ENCODE data around the gene PGM5. TPM values are rescaled to one million over a fixed set of nuclear protein-coding genes. Genes with fewer than 3 reads are reported as not detected.

The PGM5 gene
- total RNA-seq, 2 experiments from 2014 or later = not detected

GRCh38 chr9:68493958-68494577 lies 137.7 kb downstream of the PGM5 start:
- Histone ChIP-seq H3K27ac (ENCODE audit: low read depth, low read length, poor library complexity, severe bottlenecking) (no peak overlapping the region), H3K4me2 (ENCODE audit: low read length) (no peak overlapping the region), H3K9me3 (ENCODE audit: low read length) (no peaks in the 10 kb centered on the region), H4K20me1 (ENCODE audit: insufficient read depth, low read length) (no peaks in the 10 kb centered on the region), H3K9me2 (ENCODE audit: insufficient read depth, low read length) (no peaks in the 10 kb centered on the region), H3K36me3 (ENCODE audit: insufficient read depth, low read length) (no peaks in the 10 kb centered on the region), H3K4me1 (ENCODE audit: insufficient read depth, low read length, poor library complexity, severe bottlenecking) (no peaks in the 10 kb centered on the region), H3K4me3 (ENCODE audit: low read depth, low read length, poor library complexity, severe bottlenecking) (no peak overlapping the region), H2AFZ (ENCODE audit: low read length) (no peak overlapping the region), H3K79me2 (ENCODE audit: insufficient read depth, low read depth, low read length) (no peaks in the 10 kb centered on the region)
- CTCF ChIA-PET (ENCODE audit: unreplicated experiment) = no interaction called here
- no peak for DNase-seq (ENCODE audit: low spot score)
- BruUV-seq (replicated peaks) = no TSS peak
- intact Hi-C loops (cut with micrococcal nuclease; ENCODE audit: unreplicated experiment) = no loop called here
- TF ChIP-seq EZH2phosphoT487 (IDR thresholded peaks at IDR 0.05; ENCODE audit: borderline replicate concordance, low read depth, low read length) (no peak), CTCF (conservative IDR thresholded peaks at IDR 0.05; ENCODE audit: low read length) (no peak)
- POLR2A ChIA-PET = interaction anchor here (0.6 kb wide), 1 partner anchor 808 kb away, joined by 3 read pairs; no protein-coding TSS in a partner anchor

- TF ChIP-seq EZH2phosphoT487 (IDR thresholded peaks at IDR 0.05; ENCODE audit: borderline replicate concordance, low read depth, low read length) (no peak), CTCF (conservative IDR thresholded peaks at IDR 0.05; ENCODE audit: low read length) (no peak)
- Histone ChIP-seq H3K9me2 (ENCODE audit: insufficient read depth, low read length) (no peaks in the 10 kb centered on the region), H3K9me3 (ENCODE audit: low read length) (no peaks in the 10 kb centered on the region), H3K79me2 (ENCODE audit: insufficient read depth, low read depth, low read length) (no peaks in the 10 kb centered on the region), H2AFZ (ENCODE audit: low read length) (no peak overlapping the region), H4K20me1 (ENCODE audit: insufficient read depth, low read length) (no peaks in the 10 kb centered on the region), H3K27ac (ENCODE audit: low read depth, low read length, poor library complexity, severe bottlenecking) (no peak overlapping the region), H3K4me3 (ENCODE audit: low read depth, low read length, poor library complexity, severe bottlenecking) (no peak overlapping the region), H3K36me3 (ENCODE audit: insufficient read depth, low read length) (no peaks in the 10 kb centered on the region), H3K4me1 (ENCODE audit: insufficient read depth, low read length, poor library complexity, severe bottlenecking) (no peaks in the 10 kb centered on the region), H3K4me2 (ENCODE audit: low read length) (no peak overlapping the region)
- intact Hi-C loops (cut with micrococcal nuclease; ENCODE audit: unreplicated experiment) = no loop called here
- no peak for DNase-seq (ENCODE audit: low spot score)
- ChIA-PET POLR2A (no interaction called here), CTCF (ENCODE audit: unreplicated experiment) (no interaction called here)
- no TSS peak for BruUV-seq (replicated peaks)
Measured at GRCh38 chr9:68495247-68495646, 138.8 kb downstream of the PGM5 start.

GRCh38 chr9:68496356-68496755 lies 139.9 kb downstream of the PGM5 start:
- Histone ChIP-seq H3K4me2 (ENCODE audit: low read length) (no peak overlapping the region), H3K27ac (ENCODE audit: low read depth, low read length, poor library complexity, severe bottlenecking) (no peak overlapping the region), H4K20me1 (ENCODE audit: insufficient read depth, low read length) (no peaks in the 10 kb centered on the region), H3K79me2 (ENCODE audit: insufficient read depth, low read depth, low read length) (no peaks in the 10 kb centered on the region), H3K4me1 (ENCODE audit: insufficient read depth, low read length, poor library complexity, severe bottlenecking) (no peaks in the 10 kb centered on the region), H3K4me3 (ENCODE audit: low read depth, low read length, poor library complexity, severe bottlenecking) (no peak overlapping the region), H2AFZ (ENCODE audit: low read length) (no peak overlapping the region), H3K9me3 (ENCODE audit: low read length) (no peaks in the 10 kb centered on the region), H3K36me3 (ENCODE audit: insufficient read depth, low read length) (no peaks in the 10 kb centered on the region), H3K9me2 (ENCODE audit: insufficient read depth, low read length) (no peaks in the 10 kb centered on the region)
- ChIA-PET CTCF (ENCODE audit: unreplicated experiment) (no interaction called here), POLR2A (no interaction called here)
- DNase-seq (ENCODE audit: low spot score) = no peak
- intact Hi-C loops (cut with micrococcal nuclease; ENCODE audit: unreplicated experiment) = no loop called here
- no peak for TF ChIP-seq EZH2phosphoT487 (IDR thresholded peaks at IDR 0.05; ENCODE audit: borderline replicate concordance, low read depth, low read length)
- no TSS peak for BruUV-seq (replicated peaks)
